CD1c-positive myeloid dendritic cell (primary cell): ENCODE data around the gene HPDL.
A peak's percentile ranks its signal among the peaks of the same experiment; 100 is the strongest.

Experiments
- DNase-seq: peaks from one replicate; pipeline ENCODE4 v3.0.0-alpha.2; 2016; ENCODE audit errors: extremely low spot score

The HPDL gene

GRCh38 chr1:45322486-45323040, 4.1 kb upstream of the HPDL start:
- no peak for DNase-seq

- no peak for DNase-seq
These were observed 716 bp upstream of the HPDL start for GRCh38 chr1:45325851-45326506.

GRCh38 chr1:45327644-45328515, 1.2 kb downstream of the HPDL start:
- no peak for DNase-seq

GRCh38 chr1:45328680-45329079, 2.0 kb downstream of the HPDL start:
- DNase-seq, result no peak

- DNase-seq, result no peak
These were observed 2.8 kb downstream of the HPDL start for GRCh38 chr1:45329445-45329844.

- no peak for DNase-seq
These were observed 5.0 kb downstream of the HPDL start for GRCh38 chr1:45331436-45332345.

- DNase-seq, result no peak
These were observed 5.6 kb downstream of the HPDL start for GRCh38 chr1:45332346-45332720.

- peak; percentile 37 for DNase-seq
These were observed 7.9 kb downstream of the HPDL start for GRCh38 chr1:45334308-45335245.

GRCh38 chr1:45335855-45336324, 9.2 kb downstream of the HPDL start:
- no peak for DNase-seq

- DNase-seq, result no peak
These were observed 11.1 kb downstream of the HPDL start for GRCh38 chr1:45337630-45338325.

GRCh38 chr1:45339789-45340558, 13.3 kb downstream of the HPDL start, which contains the start of the genes MUTYH and TOE1:
TSS of gene MUTYH (minus strand) at chr1:45340440. CDS start at chr1:45334505, 5,935 bp downstream.
TSS of gene TOE1 (plus strand) at chr1:45340170. CDS start at chr1:45340253, 83 bp downstream.
- DNase-seq, result peak; percentile 94

GRCh38 chr1:45340816-45341466, 14.2 kb downstream of the HPDL start:
- DNase-seq, result no peak

GRCh38 chr1:45344499-45344898, 17.8 kb downstream of the HPDL start:
- DNase-seq, result no peak

GRCh38 chr1:45345014-45345413, 18.3 kb downstream of the HPDL start:
- no peak for DNase-seq

- no peak for DNase-seq
These were observed 19.8 kb downstream of the HPDL start for GRCh38 chr1:45346473-45346872.

GRCh38 chr1:45348020-45348419, 21.3 kb downstream of the HPDL start:
- no peak for DNase-seq

GRCh38 chr1:45348609-45348965, 21.9 kb downstream of the HPDL start:
- DNase-seq, result no peak

GRCh38 chr1:45348966-45349677, 22.4 kb downstream of the HPDL start:
- no peak for DNase-seq
